GM18951 (cell line): Measurements from ENCODE around the gene CPEB4.

ENCODE experiments used
- POLR2A ChIP-seq: IDR thresholded peaks from 4 replicates; pipeline ENCODE4 v1.6.1; 2011; ENCODE audit warnings: mild to moderate bottlenecking; ENCODE audit not compliant: insufficient read length, insufficient read depth; ENCODE audit errors: extremely low read depth
- in situ Hi-C: fragments of 300-500 bp; cut with MboI; formaldehyde crosslinking; loops from one replicate; pipeline ENCODE4 v1.12.0; 2022; ENCODE audit warnings: low sequenced_read_pairs, mixed read lengths, inconsistent platforms; ENCODE audit not compliant: unreplicated experiment

The CPEB4 gene

DNA sequence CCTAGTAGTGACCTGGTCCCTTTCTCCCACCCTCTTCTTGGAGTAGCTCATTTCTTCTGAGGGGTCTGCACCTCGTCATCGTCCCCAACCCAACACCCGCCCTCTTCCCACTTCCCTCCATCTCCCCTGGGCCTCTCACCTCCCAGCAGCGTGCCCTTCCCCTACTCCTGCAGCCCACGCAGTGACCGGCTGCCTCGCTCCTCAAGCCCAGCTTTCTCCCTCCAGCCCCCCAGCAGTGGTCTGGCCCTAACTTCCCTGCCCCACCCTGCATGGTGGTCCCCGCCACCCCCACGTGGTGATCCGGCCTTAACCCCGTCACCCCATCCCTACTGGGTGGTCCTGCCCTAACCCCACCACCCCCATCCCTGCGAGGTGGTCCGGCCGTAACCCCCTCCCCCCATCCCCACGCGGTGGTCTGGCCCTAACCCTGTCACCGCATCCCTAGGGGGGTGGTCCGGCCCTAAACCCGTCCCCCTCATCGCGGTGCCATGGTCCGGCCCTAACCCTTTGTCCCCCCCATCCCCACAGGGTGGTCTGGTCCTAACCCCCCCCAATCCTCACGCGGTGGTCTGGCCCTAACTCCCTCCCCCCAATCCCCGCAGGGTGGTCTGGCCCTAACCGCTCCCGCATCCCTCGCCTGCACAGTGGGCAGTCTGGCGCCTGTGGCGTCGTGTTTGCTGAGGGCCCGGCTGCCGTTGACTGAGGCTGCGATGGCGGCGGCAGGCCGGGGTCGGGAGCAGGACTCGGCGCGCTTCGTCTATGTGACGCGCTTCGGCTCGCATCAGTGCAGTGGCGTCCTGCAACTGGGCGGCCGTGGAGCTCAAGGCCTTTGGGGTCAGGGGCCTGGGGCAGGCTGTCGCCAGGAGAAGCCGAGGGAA, 100.6 kb downstream of the CPEB4 start, which contains the start of gene C5orf47:
TSS of gene C5orf47 (plus strand) at position 617 of the 878 bp plus-strand sequence. CDS start at position 711, 94 bp downstream.
- in situ Hi-C loops = no loop called here

DNA sequence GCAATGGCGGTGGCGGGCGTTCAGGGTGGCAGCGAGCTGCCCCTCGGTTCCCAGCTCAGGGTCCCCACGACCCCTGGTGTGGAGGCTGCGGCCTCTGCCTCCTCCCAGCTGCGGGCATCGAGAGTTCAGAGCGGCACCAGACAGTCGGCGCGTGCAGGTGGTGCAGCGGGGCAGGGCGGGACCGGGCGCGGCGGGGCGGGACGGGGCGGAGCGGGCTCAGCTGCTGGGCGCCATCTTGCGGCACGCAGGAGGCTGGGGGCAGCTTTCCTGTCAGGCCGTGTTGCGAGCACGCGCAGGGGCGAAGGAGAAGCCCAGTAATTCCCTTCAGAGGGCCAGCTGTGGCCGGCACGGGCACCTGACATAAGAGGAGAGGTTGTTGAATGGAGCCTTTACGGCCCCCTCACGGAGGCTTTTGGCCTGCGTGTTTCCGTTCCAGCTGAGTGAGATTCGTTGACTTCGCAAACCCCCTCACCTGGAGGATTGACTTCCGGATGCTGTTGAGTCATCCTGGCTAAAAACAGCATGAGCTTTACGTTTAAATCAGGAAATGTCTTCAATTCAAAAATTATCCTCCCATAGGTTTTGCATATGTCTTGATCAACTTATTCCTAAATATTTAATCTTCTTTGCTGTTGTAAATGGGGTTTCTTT, 101.4 kb downstream of the CPEB4 start:
- in situ Hi-C loops = no loop called here

More for the DNA sequence above, 100.6 kb downstream of the CPEB4 start, which contains the start of gene C5orf47:
- no peak for TF ChIP-seq POLR2A

DNA sequence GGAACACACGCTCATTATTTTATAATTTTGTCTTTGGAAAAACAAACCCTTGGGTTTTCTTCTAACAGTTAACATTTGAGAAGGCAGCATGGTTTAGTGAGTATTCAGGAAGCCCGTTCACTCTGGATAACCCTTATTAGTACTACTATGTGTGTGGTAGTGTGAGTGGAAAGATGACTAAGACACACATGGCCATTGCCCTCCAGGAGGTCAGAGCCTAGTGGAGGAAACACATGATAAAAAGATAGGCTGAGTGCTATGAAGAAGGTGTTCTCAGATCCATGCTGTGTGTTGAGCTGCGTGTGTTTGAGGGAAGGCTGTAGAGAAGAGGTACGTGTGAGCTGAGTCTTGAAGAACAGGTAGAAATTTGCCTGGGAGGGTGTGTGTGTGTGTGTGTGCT, 109.2 kb downstream of the CPEB4 start:
- no peak for TF ChIP-seq POLR2A
- in situ Hi-C loops = no loop called here

More for the DNA sequence above, 101.4 kb downstream of the CPEB4 start:
- TF ChIP-seq POLR2A = no peak

DNA sequence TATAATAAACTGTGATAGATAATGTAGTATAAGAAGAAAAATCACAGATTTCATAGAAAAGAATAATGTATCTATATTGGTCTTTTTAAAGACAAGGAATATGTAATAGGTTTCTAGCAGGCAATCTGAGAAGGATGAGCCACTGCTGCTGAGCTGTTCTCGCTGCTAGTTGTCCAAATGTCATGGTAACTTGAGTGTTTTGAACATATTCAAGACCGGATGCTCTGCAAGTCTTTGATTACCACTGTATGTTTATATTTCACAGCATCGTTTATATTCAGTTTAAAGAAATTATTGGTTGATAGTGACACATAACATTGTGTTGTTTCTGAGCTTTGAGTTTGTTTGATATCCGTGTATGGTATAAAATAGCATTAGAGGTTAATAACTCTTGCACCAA, 110.4 kb downstream of the CPEB4 start:
- no peak for TF ChIP-seq POLR2A
- in situ Hi-C loops = no loop called here

DNA sequence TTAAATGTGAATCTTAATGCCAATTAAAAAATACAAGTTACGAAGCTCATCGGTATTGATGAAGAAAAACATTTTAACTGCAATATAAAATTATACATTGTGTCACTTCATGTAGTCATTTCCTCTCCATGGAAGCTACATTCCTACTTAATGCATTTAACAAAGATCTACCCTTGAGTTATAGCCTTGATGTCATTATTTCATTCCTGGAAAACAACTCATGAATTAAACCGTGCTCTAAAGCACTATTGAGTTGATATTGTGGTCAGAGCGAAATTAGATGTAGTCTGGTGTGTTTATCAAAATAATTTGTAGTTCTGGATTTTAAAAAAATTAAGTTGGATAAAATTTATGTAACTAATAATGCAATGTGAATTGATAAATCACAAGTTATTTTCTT, 111.9 kb downstream of the CPEB4 start:
- TF ChIP-seq POLR2A = no peak
- in situ Hi-C loops = no loop called here

DNA sequence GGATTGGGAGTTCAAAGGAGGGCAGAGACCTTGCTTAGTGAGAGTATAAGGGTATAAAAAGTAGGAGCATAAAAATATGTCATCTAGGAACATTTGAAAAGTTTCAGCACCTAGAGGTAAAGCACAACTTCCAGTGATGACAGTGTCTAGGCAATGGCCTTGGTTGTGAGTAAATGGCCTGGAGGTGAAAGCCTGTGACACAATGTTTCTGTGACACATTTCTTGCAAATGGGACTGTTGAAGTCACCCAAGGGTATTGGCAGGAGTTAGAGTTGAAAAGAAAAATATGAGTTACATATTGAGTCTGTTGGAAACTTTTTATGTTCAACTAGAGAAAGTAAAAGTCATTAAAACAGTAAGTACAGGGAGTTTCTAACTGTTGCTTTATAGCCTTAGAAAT, 115.6 kb downstream of the CPEB4 start:
- in situ Hi-C loops = no loop called here
- no peak for TF ChIP-seq POLR2A

DNA sequence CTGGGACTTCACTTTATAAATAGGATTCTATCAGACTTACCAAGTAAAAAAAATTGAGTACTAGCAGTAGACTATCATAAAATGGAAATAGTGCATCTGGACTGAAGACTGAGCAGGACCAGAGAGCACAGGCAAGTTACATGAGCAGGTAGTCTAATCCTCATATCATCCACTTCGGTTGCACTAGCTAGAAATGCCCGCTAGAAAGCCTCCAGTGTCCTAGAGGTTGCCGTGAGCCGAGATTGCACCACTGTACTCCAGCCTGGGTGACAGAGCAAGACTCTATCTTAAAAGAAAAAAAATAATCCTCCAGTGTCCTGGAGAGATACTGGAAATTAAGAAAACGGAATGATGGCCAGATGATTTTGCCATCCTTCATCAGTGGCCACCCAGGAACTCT, 120.8 kb downstream of the CPEB4 start:
- no peak for TF ChIP-seq POLR2A
- in situ Hi-C loops = no loop called here

DNA sequence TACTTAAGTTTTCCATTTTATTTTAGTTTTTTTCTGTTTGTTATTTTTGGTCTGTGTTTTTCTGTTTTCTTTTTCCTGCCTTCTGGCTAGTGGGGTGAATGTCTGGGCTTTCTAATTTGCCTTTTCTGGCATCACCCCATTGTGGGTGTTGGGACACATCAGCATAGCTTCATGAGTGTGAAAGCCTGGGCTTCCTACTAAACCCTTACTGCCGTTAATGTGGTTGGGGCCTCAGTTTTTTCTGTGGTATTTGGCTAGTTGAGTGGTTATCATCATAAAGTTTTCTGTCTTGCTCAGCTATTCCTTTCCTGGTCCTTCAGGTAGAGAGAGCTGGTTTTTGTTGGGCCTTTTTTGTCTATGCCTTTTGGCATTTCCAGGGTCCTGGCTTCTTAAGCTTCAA, 122.2 kb downstream of the CPEB4 start:
- in situ Hi-C loops = no loop called here

DNA sequence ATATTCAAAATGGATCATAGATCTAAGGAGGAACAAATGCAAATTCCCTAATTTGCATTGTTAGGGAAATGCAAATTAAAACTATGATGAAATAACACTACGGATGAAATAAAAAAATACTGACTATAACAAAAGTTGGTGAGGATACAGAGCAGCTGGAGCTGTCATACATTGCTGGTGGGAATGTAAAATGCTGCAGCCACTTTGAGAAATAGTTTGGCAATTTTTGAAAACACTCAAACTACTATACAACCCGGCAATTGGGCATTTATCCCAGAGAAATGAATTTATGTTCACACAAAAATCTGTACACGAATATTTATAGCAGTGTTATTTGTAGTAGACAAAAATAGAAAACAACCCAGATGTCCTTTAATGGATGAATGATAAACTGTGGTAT, 123.3 kb downstream of the CPEB4 start:
- in situ Hi-C loops = no loop called here
- TF ChIP-seq POLR2A = no peak

More for the DNA sequence above, 122.2 kb downstream of the CPEB4 start:
- TF ChIP-seq POLR2A = no peak
